ENCODE data around the gene FBXL15. TPM values are rescaled to one million over a fixed set of nuclear protein-coding genes. Genes with fewer than 3 reads are reported as not detected.

The FBXL15 gene
- total RNA-seq, 4 donors from 2014 or later: 19.5 to 45.9 (median 29.0) TPM

DNA sequence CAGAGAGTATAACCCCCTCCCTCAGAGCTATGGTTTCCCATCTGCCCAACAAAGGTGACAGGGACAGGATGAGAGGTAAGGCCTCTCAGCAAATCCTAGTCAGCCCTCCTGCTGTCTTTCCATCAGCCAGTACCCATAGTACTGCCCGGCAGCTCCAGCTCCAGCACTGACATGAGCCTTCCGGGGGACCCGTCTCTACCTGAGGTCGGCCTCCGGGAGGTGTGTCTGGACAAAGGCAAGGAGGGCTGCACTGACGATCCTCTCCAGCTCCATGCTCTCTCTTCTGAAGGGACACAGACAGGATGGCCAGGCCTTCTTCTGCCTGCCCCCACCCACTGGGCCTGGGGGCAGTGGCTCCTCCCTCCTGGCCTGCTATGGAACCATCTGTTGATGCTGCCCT, 4.3 kb downstream of the FBXL15 start:
- DNase-seq (ENCODE audit: extremely low spot score): no peak
- H3K36me3 ChIP-seq: peaks cover 6 to 24% (median 19%) of the 10 kb centered on the region in 4 donors
- WGBS: 77% methylated on average over 5 of the region's 6 CpGs
- TF ChIP-seq EP300 (IDR thresholded peaks at IDR 0.05) (no peak), POLR2AphosphoS5 (IDR thresholded peaks at IDR 0.05) (no peak), POLR2A (IDR thresholded peaks at IDR 0.05; ENCODE audit: low read depth) (no peak)
- TF ChIP-seq, protein P1, sequence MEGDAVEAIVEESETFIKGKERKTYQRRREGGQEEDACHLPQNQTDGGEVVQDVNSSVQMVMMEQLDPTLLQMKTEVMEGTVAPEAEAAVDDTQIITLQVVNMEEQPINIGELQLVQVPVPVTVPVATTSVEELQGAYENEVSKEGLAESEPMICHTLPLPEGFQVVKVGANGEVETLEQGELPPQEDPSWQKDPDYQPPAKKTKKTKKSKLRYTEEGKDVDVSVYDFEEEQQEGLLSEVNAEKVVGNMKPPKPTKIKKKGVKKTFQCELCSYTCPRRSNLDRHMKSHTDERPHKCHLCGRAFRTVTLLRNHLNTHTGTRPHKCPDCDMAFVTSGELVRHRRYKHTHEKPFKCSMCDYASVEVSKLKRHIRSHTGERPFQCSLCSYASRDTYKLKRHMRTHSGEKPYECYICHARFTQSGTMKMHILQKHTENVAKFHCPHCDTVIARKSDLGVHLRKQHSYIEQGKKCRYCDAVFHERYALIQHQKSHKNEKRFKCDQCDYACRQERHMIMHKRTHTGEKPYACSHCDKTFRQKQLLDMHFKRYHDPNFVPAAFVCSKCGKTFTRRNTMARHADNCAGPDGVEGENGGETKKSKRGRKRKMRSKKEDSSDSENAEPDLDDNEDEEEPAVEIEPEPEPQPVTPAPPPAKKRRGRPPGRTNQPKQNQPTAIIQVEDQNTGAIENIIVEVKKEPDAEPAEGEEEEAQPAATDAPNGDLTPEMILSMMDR (IDR thresholded peaks at IDR 0.05): no peak
- H3K9me3 ChIP-seq: no peaks in the 10 kb centered on the region
- H3K27ac ChIP-seq (replicated peaks in 1 of 4): no peak overlapping the region
- H3K4me3 ChIP-seq: no peak overlapping the region
- peaks cover 21 to 30% (median 29%) of the 10 kb centered on the region in 4 donors for H3K4me1 ChIP-seq
- no peaks in the 10 kb centered on the region for H3K27me3 ChIP-seq
- intact Hi-C loops (cut with DNase I): no loop called here

DNA sequence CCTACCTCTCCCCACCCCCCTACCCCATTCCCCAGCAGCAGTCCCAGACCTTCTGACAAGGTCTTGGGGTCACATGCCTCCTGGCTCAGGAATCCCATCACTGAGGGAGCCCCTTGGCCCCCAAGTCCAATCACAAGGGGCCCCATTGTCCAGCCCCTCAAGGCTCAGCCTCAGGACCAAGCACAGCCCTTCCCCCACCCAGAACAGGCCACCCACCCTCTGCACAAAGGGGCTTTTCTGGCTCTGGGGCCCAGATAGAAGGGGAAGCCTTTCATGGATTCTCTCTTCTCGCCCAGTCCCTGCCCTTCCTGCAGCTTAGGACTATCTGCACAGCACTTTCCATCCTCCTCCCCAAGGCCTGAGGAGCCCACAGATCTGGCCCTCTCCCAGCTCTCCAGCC, 4.8 kb downstream of the FBXL15 start:
- Histone ChIP-seq H3K36me3 (peaks cover 6 to 24% (median 19%) of the 10 kb centered on the region in 4 donors), H3K27me3 (no peaks in the 10 kb centered on the region), H3K4me1 (peaks cover 16 to 25% (median 23%) of the 10 kb centered on the region in 4 donors), H3K27ac (replicated peaks in 1 of 4) (no peak overlapping the region), H3K9me3 (no peaks in the 10 kb centered on the region), H3K4me3 (no peak overlapping the region)
- DNase-seq (ENCODE audit: extremely low spot score): no peak
- no peak for TF ChIP-seq POLR2A (IDR thresholded peaks at IDR 0.05; ENCODE audit: low read depth)
- TF ChIP-seq EP300 (IDR thresholded peaks at IDR 0.05): no peak
- TF ChIP-seq POLR2AphosphoS5 (IDR thresholded peaks at IDR 0.05): no peak
- TF ChIP-seq, protein P1 (IDR thresholded peaks at IDR 0.05): no peak
- WGBS: 67% methylated on average over 1 of the region's 1 CpG
- intact Hi-C loops (cut with DNase I): no loop called here

- 78% methylated on average over 7 of the region's 7 CpGs for WGBS
- H3K27me3 ChIP-seq: no peaks in the 10 kb centered on the region
- H3K4me3 ChIP-seq: no peak overlapping the region
- H3K36me3 ChIP-seq: peaks cover 6 to 24% (median 19%) of the 10 kb centered on the region in 4 donors
- no peak for DNase-seq (ENCODE audit: extremely low spot score)
- no peak overlapping the region for H3K27ac ChIP-seq (replicated peaks in 1 of 4)
- intact Hi-C loops (cut with DNase I): no loop called here
- peaks cover 21 to 30% (median 28%) of the 10 kb centered on the region in 4 donors for H3K4me1 ChIP-seq
- no peaks in the 10 kb centered on the region for H3K9me3 ChIP-seq
- TF ChIP-seq, protein P1 (IDR thresholded peaks at IDR 0.05): no peak
- TF ChIP-seq EP300 (IDR thresholded peaks at IDR 0.05) (no peak), POLR2AphosphoS5 (IDR thresholded peaks at IDR 0.05) (no peak), POLR2A (IDR thresholded peaks at IDR 0.05; ENCODE audit: low read depth) (no peak)
Observed at GRCh38 chr10:102426803-102427287, 6.2 kb downstream of the FBXL15 start.

DNA sequence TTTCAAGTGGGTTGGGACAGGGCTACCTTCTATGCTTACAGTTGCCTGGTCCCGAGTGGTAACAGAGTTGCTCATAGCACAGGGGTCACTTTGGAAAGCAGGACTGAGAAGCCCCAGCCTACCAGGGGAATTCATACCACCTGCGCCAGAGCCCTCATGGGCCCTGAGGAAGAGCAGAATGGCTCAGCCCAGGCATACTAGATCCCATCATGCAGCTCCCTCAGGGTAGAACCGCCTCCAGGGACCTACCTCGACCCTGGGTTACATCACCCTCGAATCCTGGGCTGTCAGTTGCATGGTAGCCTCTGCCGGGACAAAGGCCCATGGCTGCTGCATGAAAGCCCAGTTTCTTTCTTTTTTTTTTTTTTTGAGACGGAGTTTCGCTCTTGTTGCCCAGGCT, 8.8 kb downstream of the FBXL15 start:
- WGBS: 85% methylated on average over 7 of the region's 8 CpGs
- no peak overlapping the region for H3K27ac ChIP-seq (replicated peaks in 1 of 4)
- H3K4me3 ChIP-seq: no peak overlapping the region
- H3K9me3 ChIP-seq: no peaks in the 10 kb centered on the region
- peaks cover 0 to 9% (median 0%) of the 10 kb centered on the region in 4 donors for H3K27me3 ChIP-seq
- TF ChIP-seq EP300 (IDR thresholded peaks at IDR 0.05) (no peak), POLR2A (IDR thresholded peaks at IDR 0.05; ENCODE audit: low read depth) (no peak), POLR2AphosphoS5 (IDR thresholded peaks at IDR 0.05) (no peak)
- TF ChIP-seq, protein P1 (IDR thresholded peaks at IDR 0.05): no peak
- H3K36me3 ChIP-seq: peaks cover under 1 to 7% (median 4%) of the 10 kb centered on the region in 4 donors
- peaks cover 14 to 25% (median 20%) of the 10 kb centered on the region in 4 donors for H3K4me1 ChIP-seq
- no peak for DNase-seq (ENCODE audit: extremely low spot score)
- intact Hi-C loops (cut with DNase I): no loop called here

Measured in esophagus muscularis mucosa (tissue), 4 donors.